CD4-positive, alpha-beta T cell treated with Interleukin-15 for 1 hour (primary cell): ENCODE results near the gene RANBP1.
"Not testable (repeated sequence)": the region's sequence is repeated elsewhere in the genome, so short reads cannot be mapped to it uniquely, and the experiment has no call there.

Experiments used
- DNase-seq: peaks from one replicate; pipeline ENCODE4 v3.0.0-alpha.2; 2020

RANBP1 gene

DNA sequence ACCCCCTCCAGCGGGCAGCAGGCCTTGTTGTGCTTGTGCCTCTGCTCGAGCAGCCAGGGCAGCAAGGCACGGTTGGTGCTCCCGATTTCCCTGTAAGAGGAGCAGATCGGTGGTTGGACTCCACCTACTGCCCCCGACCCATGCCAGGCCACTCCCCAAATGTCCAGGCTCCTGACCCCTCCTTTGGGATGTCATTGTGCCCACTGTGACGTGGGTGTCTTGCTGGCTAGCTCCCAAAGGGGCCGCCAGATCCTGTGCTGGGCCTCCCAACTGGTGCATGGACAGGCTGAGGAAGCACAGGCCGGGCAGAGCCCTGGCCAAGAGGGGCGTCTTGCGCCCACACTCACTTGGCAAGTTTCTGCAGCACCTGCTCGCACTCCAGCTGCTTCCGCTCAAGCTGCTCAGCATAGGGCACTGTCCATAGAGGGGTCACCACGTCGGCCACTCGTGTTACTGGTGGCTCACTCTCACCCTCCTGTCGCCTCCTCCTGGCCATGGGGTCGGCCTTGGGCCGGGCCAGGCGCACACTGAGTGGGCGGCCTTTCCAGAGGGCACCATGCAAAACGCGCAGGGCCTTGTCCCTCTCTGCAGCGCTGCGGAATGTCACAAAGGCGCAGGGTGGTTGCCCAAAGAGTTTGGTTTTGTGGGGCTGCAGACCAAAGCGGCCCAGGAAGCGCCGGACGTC is at the start of gene RANBP1:
Gene RANBP1 (plus strand): TSS at position 414 of the 685 bp plus-strand sequence. CDS start 81 bp downstream, at position 495.
- DNase-seq, result no peak

DNA sequence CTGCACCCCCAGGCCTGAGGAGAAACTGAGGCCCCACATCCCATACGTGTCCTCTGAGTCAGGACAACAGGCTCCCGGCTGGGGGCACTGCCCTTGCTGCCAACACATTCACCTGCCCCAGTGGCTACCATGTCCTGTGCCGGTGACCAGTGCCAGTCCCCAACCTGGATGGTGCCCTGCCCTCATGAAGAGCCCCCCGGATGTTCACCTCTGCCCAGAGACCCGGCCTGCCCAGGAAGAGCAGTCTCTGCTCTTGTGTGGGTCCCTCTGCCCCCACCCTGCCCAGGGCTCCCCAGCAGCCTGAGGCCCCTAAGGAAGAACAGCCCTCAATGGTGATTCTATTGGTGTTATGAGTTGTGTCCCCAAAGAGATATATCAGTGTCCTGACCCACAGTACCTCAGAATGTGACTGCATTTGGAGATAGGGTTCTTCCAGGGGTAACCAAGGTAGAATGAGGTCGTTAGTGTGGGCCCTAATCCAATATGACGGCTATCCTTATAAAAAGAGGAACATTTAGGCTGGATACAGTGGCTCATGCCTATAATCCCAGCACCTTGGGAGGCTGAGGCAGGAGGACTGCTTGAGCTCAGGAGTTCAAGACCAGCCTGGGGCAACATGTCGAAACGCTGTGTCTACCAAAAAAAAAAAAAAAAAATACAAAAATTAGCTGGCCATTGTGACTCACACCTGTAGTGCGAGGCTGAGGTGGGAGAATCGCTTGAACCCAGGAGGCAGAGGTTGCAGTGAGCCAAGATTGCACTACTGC is 49.1 kb upstream of the RANBP1 start:
- no peak for DNase-seq

DNA sequence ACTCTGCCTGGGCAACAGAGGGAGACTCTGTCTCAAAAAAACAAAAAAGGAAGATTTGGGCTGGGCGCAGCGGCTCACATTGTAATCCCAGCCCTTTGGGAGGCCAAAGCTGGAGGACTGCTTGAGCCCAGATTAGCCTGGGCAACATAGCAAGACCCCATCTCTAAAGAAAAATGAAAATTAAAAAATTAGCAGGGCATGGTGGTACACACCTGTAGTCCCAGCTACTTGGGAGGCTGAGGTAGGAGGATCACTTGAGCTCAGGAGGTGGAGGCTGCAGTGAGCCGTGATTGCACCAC is 48.6 kb upstream of the RANBP1 start:
- DNase-seq, result not testable (repeated sequence)

DNA sequence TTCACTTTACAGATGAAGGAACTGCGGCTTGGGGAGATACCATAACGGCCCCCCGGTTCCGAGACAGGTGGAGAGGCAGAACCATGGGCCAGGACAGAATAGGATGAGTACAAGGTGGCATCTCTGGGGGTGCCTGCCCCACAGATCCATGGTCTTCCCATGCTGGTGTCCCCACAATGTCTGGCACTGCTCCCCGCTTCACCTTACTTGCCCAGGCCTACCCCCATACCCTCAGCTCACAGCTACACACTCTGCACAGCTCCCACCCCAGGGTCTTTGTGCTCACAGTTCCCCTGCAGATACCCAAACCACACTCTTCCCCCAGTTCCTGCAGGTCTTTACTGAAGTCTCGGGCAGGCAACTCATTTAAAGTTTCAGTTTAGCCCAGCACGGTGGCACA is 47.3 kb upstream of the RANBP1 start:
- no peak for DNase-seq

- no peak for DNase-seq
Observed at GRCh38 chr22:20069331-20070042, 46.4 kb upstream of the RANBP1 start.

DNA sequence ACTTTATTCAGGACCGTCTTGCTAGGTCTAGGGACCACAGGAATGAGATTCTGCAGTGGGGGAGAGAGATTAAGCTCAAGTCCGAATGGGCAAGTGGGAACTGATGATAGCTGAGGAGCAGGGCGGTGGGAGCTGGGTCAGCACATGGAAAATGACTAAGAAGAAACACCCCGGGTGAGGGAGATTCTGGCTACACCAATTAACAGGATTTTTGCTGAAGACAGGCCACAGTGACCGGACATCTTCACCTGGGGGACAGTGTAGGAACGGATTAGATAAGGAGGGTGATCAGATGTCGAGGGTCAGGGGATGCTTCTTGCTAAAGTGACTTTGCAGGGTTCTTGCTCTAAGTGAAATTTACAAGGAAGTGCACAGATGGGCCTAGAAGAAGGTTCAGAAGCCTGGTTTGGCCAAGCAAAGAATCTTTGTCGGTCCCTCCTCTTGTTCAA is 44.4 kb upstream of the RANBP1 start:
- no peak for DNase-seq

- no peak for DNase-seq
Observed at GRCh38 chr22:20076627-20077172, 39.2 kb upstream of the RANBP1 start.

DNA sequence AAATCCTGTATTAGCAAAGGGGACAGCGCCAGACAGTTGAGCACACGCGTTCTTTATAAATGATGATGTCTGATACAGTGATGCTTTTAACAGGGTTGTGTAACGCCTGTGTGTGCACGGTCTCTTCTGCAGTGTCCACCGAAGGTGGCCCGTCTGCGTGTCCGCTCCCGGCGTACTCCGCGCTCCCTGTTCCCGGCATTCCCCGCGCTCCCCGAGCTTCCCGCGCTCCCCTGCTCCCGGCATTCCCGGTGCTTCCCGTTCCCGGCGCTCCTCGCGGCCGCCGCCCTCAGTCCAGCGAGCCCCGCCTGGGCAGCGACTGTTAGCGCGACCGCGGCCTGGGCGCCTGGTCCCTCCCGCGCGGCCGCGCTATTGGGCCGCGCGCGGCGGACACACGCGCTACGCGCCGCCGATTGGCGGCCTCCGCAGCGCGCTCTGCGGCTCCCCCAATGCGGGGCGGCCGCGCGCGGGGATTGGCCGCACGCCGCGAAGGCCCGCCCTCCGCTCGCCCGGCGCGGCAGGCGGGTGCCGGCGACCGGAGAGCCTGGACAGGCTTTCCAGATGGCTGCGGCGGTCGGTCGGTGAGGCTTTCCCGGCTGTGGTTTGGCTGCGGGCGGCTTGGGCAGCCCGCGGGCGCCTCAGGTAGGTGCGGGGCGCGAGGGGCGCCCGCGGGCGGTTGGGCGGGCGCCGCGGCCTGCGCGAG is 36.0 kb upstream of the RANBP1 start, which contains the start of gene DGCR8:
Gene DGCR8 (plus strand): TSS at position 497 of the 700 bp plus-strand sequence. CDS start 5,723 bp downstream, outside the sequence.
- DNase-seq, result peak; percentile 66

DNA sequence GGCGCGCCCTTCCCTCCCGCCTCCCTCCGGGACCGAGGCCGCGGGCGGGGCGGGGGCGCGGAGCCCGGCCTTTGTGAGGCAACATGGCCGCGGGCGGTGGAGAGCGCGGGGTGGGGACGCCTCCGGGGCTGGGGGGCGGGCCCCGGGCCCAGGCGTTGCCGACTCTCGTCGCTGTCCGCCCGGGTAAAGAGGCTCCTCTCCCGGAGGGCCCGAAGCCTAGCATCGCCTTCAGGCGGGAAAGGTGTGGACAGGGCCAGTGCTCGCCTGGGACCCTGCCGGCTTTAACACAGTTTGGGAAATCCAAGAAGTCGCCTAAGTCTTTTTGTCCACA is 35.5 kb upstream of the RANBP1 start:
- DNase-seq, result peak; percentile 57

- DNase-seq, result no peak
Observed at GRCh38 chr22:20080776-20081654, 34.9 kb upstream of the RANBP1 start.

DNA sequence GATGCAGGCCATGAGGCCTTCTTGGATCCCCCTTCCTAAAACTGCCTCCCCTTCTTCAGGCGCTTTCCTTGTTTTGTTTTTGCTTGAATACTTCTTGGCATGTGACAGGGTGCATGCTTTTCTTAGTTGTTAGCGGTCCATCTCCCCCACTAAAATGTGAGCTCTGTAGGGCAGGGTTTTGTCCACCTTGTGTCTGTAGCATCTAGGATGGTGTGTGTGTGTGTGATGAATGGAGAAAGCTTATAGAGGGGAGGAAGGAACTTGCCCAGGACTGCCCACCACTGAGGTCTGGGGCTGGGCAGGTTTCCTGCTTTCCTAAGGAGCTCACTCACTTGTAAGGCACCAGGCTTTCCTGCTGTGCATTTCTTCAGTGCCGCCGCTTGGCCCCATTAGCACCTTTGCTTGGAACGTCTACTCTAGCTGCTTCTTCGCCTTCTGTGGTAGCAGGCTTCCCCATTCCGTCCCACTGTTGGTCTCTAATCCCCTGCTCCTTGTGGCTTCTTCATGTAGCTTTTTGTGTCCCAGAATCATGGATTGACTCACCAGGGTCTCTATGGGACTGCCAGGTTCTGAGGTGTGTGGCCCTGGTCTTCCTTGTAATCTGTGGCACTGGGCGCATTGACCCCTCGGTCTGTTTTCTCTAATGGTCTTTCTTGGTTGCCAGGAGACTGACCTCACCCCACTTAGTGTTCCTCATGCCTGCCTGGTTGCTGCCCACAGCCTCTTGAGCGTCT is 32.6 kb upstream of the RANBP1 start:
- no peak for DNase-seq

DNA sequence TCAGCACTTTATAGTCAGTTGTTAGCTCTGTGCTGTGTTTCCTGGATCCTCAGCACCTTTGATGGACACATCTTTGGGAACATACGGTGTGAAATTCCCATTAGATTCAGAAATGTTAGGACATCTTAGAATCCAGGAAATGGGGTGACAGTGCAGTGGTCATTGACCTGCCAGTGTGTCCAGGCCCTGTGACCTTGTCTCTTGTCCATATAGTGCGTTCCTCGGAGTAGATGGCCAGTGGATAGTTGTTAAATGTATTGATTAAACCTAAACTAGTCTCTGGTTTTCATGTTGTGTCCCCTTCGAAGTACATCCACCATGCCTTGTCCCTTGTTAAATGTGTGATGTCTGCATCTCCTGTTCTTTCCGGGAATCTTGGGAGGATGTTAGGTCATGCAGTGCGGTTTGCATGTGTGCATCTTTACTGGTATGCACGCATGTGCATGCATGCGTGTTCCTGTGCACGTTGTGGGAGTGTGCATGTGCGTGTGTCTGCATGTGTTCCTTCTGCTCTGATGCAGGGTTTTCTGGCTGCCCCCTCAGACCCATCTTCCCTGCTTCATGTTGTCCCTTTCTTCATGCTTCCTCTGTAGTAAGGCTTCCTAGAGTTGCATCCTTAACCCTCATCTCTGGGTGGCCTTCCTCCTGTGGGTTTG is 31.9 kb upstream of the RANBP1 start:
- no peak for DNase-seq

DNA sequence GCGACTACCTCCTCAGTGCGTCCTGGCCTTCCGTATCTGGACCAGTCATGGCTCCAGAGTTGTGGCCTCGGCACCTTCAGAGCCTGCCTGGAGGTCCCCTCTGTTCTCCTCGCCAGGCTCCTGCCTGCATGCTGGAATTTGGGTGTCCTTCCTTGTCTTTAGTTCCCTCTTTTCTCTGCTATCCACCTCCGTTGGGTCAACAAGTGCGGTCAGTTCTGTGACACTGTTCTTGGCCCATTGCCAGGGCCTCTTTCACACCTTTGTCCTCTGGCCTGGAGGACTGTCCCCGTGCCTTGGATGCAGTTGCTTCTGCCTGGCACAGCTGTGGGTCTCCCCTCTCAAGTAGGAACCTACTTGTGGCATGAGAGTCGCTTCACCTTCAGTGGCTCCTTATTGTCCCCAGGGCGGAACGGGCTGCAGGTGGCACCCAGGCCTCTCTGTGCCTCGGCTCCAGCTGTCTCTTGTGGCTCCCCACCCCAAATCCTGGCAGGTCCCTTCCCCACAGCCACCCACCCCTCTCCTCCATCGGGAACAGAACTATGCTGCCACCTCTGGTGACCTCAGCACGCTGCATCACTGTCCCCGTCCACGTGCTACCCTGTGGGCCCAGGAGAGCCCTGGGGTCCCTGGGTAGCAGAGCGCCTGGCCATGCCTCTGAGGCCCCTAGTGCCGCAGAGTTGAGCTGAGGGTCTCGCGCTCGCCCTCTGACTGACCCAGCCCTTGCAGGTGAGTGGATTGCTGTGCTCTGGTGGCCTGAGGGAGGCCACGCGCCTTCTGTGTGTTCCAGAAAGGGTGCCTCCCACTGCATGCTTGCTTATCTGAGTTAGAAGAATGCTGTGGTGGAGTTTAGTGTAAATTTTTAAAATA is 31.1 kb upstream of the RANBP1 start:
- DNase-seq, result no peak

GRCh38 chr22:20085651-20086050 is 30.3 kb upstream of the RANBP1 start:
- no peak for DNase-seq

DNA sequence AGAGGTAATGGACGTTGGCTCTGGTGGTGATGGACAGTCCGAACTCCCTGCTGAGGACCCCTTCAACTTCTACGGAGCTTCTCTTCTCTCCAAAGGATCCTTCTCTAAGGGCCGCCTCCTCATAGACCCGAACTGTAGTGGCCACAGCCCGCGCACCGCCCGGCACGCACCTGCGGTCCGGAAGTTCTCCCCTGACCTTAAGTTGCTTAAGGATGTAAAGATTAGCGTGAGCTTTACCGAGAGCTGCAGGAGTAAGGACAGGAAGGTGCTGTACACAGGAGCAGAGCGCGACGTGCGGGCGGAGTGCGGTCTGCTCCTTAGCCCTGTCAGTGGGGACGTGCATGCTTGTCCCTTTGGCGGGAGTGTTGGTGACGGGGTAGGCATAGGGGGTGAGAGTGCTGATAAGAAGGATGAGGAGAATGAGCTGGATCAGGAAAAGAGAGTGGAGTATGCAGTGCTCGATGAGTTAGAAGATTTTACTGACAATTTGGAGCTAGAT is 29.8 kb upstream of the RANBP1 start:
- DNase-seq, result no peak

DNA sequence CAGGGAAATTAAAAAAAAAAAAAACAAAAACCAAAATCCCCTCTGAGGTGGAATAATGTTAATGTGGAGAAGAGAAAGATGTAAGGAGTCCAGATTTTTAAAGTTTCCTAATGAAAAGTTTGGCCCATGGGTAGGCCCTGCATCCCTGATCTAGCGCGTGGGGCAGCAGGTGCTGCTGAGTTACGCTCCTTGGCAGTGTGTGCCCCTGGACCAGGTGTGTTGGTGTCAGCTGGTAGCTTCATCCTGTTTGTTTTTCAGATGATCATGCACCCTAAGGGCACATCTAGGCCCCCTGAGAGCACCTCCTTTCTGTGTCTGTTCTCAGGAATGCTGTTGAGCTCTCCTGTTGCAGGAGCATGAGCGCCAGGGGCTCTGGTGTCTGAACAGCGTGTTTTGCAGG is 29.1 kb upstream of the RANBP1 start:
- no peak for DNase-seq

DNA sequence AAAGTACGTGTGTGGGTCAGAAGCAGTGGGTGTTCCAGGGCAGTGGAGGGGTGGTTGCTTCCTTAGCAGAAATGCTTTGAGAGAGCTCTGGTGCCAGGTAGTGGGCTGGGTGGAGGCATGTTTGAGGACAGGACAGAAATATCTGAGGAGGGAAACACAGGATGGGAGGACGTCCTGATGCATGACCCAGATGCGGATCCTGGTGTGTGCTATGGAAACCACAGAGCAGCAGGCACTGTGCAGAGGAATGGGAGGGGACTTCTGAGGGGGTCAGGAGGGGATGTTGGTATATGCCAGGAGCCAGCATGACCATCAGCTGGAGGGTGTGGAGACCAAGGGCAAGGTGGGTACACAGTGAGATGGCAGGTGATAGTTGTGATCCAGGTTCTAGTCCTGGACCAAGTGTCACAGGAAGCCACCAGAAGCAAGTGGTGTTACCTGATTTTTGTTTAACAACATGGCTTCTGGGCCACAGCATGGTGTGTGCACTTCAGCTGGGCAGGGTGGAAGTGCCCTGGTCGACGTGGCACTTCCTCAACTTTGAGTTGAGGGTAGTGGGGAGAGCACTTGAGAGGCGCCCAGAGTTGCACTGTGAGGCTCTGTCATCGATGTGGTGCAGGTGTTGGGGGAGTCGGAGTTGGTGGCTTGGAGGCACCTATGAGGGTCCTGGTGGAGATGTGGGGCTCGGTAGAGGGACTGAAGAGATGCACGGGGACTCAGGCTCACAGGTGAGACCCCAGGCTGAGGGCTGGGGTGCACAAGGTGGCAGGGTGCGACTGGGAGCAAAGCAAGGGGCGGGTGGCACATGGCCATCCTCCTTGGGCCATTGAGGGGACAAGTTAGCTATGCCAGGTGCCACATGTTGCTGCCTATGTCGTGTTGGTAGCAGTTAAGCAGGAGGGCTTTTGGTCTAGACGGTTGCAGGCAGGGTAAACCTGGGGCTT is 28.3 kb upstream of the RANBP1 start:
- no peak for DNase-seq

GRCh38 chr22:20088263-20088648 is 27.6 kb upstream of the RANBP1 start:
- DNase-seq, result no peak
